MM.1S (cell line): ENCODE measurements around the gene SAMMSON.

Experiments
- DNase-seq: peaks from one replicate; pipeline ENCODE4 v3.0.0-alpha.2; 2015
- H2AFZ ChIP-seq: fragments of 300-600 bp; sonication (generic); 2 replicates; pipeline ENCODE4 v1.6.0; 2016; ENCODE audit warnings: antibody characterized with exemption, low read length
- H3F3A ChIP-seq: fragments of 300-600 bp; sonication (generic); 2 replicates; pipeline ENCODE4 v1.6.1; 2016; ENCODE audit warnings: mild to moderate bottlenecking, antibody characterized with exemption, low read length, moderate library complexity, mixed read lengths; ENCODE audit not compliant: insufficient read depth
- H3K27ac ChIP-seq: fragments of 300-600 bp; sonication (generic); 2 replicates; pipeline ENCODE4 v1.5.1; 2016; ENCODE audit warnings: mild to moderate bottlenecking, low read length
- H3K27me3 ChIP-seq: fragments of 300-600 bp; sonication (generic); replicated peaks from 2 replicates; pipeline ENCODE4 v1.6.0; 2016; ENCODE audit warnings: low read length; ENCODE audit not compliant: insufficient read depth
- H3K36me3 ChIP-seq: fragments of 300-600 bp; sonication (generic); replicated peaks from 2 replicates; pipeline ENCODE4 v1.6.1; 2016; ENCODE audit warnings: mild to moderate bottlenecking, low read length, mixed read lengths; ENCODE audit not compliant: insufficient read depth
- H3K4me1 ChIP-seq: fragments of 300-600 bp; sonication (generic); 2 replicates; pipeline ENCODE4 v1.6.1; 2016; ENCODE audit warnings: low read length, mixed read lengths
- H3K4me2 ChIP-seq: fragments of 300-600 bp; sonication (generic); 2 replicates; pipeline ENCODE4 v1.6.0; 2016; ENCODE audit warnings: low read depth, low read length
- H3K4me3 ChIP-seq: fragments of 300-600 bp; sonication (generic); 2 replicates; pipeline ENCODE4 v1.5.1; 2016; ENCODE audit warnings: low read length, mixed read lengths
- H3K79me2 ChIP-seq: fragments of 300-600 bp; sonication (generic); 2 replicates; pipeline ENCODE4 v1.6.1; 2016; ENCODE audit warnings: mixed run types, low read length, mixed read lengths
- H3K9ac ChIP-seq: fragments of 300-600 bp; sonication (generic); 2 replicates; pipeline ENCODE4 v1.6.1; 2016; ENCODE audit warnings: low read length, mixed read lengths
- H3K9me2 ChIP-seq: fragments of 300-600 bp; sonication (generic); replicated peaks from 2 replicates; pipeline ENCODE4 v1.6.1; 2016; ENCODE audit warnings: mild to moderate bottlenecking, low read length, mixed read lengths; ENCODE audit not compliant: insufficient read depth
- H3K9me3 ChIP-seq: fragments of 300-600 bp; sonication (generic); replicated peaks from 2 replicates; pipeline ENCODE4 v1.6.1; 2016; ENCODE audit warnings: mild to moderate bottlenecking, low read length, mixed read lengths; ENCODE audit not compliant: insufficient read depth
- H4K20me1 ChIP-seq: fragments of 300-600 bp; sonication (generic); 2 replicates; pipeline ENCODE4 v1.6.1; 2016; ENCODE audit warnings: mild to moderate bottlenecking, low read length, moderate library complexity, mixed read lengths; ENCODE audit not compliant: insufficient read depth
- EZH2 ChIP-seq: fragments of 300-600 bp; sonication (generic); optimal IDR thresholded peaks from 2 replicates; pipeline ENCODE3; 2017; ENCODE audit warnings: low read depth, mild to moderate bottlenecking, antibody characterized with exemption, low read length, mixed read lengths
- EZH2phosphoT487 ChIP-seq: fragments of 300-600 bp; sonication (generic); IDR thresholded peaks from 2 replicates; pipeline ENCODE4 v1.6.1; 2018; ENCODE audit warnings: antibody characterized with exemption, low read length
- TF ChIP-seq, protein P1 (sequence below): fragments of 300-600 bp; sonication (generic); IDR thresholded peaks from 2 replicates; pipeline ENCODE4 v1.5.1; 2016; ENCODE audit warnings: antibody characterized with exemption, low read length, mixed read lengths

Gene SAMMSON

GRCh38 chr3:70076396-70076795 is 76.9 kb downstream of the SAMMSON start:
- TF ChIP-seq EZH2phosphoT487: no peak
- TF ChIP-seq, protein P1, sequence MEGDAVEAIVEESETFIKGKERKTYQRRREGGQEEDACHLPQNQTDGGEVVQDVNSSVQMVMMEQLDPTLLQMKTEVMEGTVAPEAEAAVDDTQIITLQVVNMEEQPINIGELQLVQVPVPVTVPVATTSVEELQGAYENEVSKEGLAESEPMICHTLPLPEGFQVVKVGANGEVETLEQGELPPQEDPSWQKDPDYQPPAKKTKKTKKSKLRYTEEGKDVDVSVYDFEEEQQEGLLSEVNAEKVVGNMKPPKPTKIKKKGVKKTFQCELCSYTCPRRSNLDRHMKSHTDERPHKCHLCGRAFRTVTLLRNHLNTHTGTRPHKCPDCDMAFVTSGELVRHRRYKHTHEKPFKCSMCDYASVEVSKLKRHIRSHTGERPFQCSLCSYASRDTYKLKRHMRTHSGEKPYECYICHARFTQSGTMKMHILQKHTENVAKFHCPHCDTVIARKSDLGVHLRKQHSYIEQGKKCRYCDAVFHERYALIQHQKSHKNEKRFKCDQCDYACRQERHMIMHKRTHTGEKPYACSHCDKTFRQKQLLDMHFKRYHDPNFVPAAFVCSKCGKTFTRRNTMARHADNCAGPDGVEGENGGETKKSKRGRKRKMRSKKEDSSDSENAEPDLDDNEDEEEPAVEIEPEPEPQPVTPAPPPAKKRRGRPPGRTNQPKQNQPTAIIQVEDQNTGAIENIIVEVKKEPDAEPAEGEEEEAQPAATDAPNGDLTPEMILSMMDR: no peak
- no peak for TF ChIP-seq EZH2
- no peaks in the 10 kb centered on the region for H3K9me3 ChIP-seq
- H3K27me3 ChIP-seq: no peaks in the 10 kb centered on the region
- no peak overlapping the region for H3K4me2 ChIP-seq
- H3K36me3 ChIP-seq: no peaks in the 10 kb centered on the region
- no peak overlapping the region for H3K4me3 ChIP-seq
- H4K20me1 ChIP-seq: no peaks in the 10 kb centered on the region
- no peaks in the 10 kb centered on the region for H3F3A ChIP-seq
- no peak overlapping the region for H2AFZ ChIP-seq
- H3K9ac ChIP-seq: no peak overlapping the region
- no peak for DNase-seq
- H3K79me2 ChIP-seq: no peaks in the 10 kb centered on the region
- no peak overlapping the region for H3K27ac ChIP-seq
- no peaks in the 10 kb centered on the region for H3K4me1 ChIP-seq
- no peaks in the 10 kb centered on the region for H3K9me2 ChIP-seq

GRCh38 chr3:70078778-70079177 is 79.2 kb downstream of the SAMMSON start:
- DNase-seq: no peak
- Histone ChIP-seq H3K79me2 (no peaks in the 10 kb centered on the region), H4K20me1 (no peaks in the 10 kb centered on the region), H3K4me3 (no peak overlapping the region), H3K9ac (no peak overlapping the region), H3K27me3 (no peaks in the 10 kb centered on the region), H3K27ac (no peak overlapping the region), H3F3A (no peaks in the 10 kb centered on the region), H2AFZ (no peak overlapping the region), H3K36me3 (no peaks in the 10 kb centered on the region), H3K4me1 (no peaks in the 10 kb centered on the region), H3K9me2 (no peaks in the 10 kb centered on the region), H3K9me3 (no peaks in the 10 kb centered on the region), H3K4me2 (no peak overlapping the region)
- TF ChIP-seq EZH2phosphoT487 (no peak), EZH2 (no peak)
- TF ChIP-seq, protein P1: no peak

GRCh38 chr3:70085613-70086012 is 86.1 kb downstream of the SAMMSON start:
- TF ChIP-seq, protein P1: no peak
- TF ChIP-seq EZH2: no peak
- TF ChIP-seq EZH2phosphoT487: no peak
- Histone ChIP-seq H3K4me1 (no peaks in the 10 kb centered on the region), H3K9me3 (no peaks in the 10 kb centered on the region), H3K27me3 (no peaks in the 10 kb centered on the region), H2AFZ (no peak overlapping the region), H3K27ac (no peak overlapping the region), H3F3A (no peaks in the 10 kb centered on the region), H3K79me2 (no peaks in the 10 kb centered on the region), H3K4me3 (no peak overlapping the region), H3K4me2 (no peak overlapping the region), H3K36me3 (no peaks in the 10 kb centered on the region), H4K20me1 (no peaks in the 10 kb centered on the region), H3K9me2 (no peaks in the 10 kb centered on the region), H3K9ac (no peak overlapping the region)
- DNase-seq: no peak
